Left ventricle myocardium inferior (tissue), 1 donor: ENCODE data around the gene HSD11B2. TPM values are rescaled to one million over a fixed set of nuclear protein-coding genes. Genes with fewer than 3 reads are reported as not detected.

ENCODE experiments used
- DNase-seq: peaks from one replicate; pipeline ENCODE4 v3.0.0-alpha.2; 2020
- H3K27ac ChIP-seq: fragments of 200-600 bp; replicated peaks from 2 replicates; pipeline ENCODE4 v1.8.0; 2021
- H3K27me3 ChIP-seq: fragments of 200-600 bp; 2 replicates; pipeline ENCODE4 v1.8.0; 2021; ENCODE audit warnings: low read depth
- H3K36me3 ChIP-seq: fragments of 200-600 bp; 2 replicates; pipeline ENCODE4 v1.8.0; 2021
- H3K4me1 ChIP-seq: fragments of 200-600 bp; 2 replicates; pipeline ENCODE4 v1.8.0; 2021
- H3K4me3 ChIP-seq: fragments of 200-600 bp; 2 replicates; pipeline ENCODE4 v1.8.0; 2021; ENCODE audit warnings: mild to moderate bottlenecking, moderate library complexity
- H3K9me3 ChIP-seq: fragments of 200-600 bp; replicated peaks from 2 replicates; pipeline ENCODE4 v1.8.0; 2021
- intact Hi-C: fragments of 100-400 bp; cut with micrococcal nuclease; formaldehyde crosslinking; loops from one replicate; pipeline ENCODE4 v1.11.0; 2022
- total RNA-seq: library from RNA; stranded (reverse); fragmentation: NEBNext Ultra II Directional; extraction: Animal tissue kit (Norgen Biotek cat#: 25700); gene quantifications from one replicate; pipeline ENCODE4 v1.2.1, GENCODE V29; 2021
- TF ChIP-seq, protein P1 (sequence below): fragments of 200-600 bp; IDR thresholded peaks from 2 replicates; pipeline ENCODE4 v1.8.0; 2021; ENCODE audit warnings: antibody characterized with exemption, mild to moderate bottlenecking, borderline replicate concordance
- donor health status: DM: no; HTN: yes; CAD: no; lungs with severe emphysema.

Gene HSD11B2
- total RNA-seq, 1 donor from 2014 or later, result 0.99 TPM

DNA sequence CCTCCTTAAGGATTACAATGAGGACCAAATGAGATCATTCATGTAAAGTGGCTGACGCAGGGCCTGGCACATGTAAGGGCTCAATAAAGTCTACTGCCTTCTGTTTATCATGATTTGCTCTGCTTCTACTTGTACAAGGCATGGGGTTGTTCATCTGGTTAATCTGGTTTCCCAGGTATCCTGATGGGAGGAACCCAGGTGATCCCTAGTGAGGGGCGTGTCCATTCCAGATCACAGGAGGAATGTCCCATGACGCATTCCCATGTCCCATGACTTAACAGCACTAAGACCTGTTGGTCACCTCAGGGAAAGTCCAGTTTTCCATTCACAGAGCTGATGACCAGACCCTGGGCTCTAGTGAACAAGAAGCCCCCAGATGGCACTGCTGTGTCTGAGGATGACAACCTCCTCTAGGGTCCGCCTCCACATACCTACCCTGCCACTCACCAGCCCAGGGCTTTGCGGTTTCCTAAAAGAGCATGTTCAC lies 26.1 kb upstream of the HSD11B2 start:
- TF ChIP-seq, protein P1, sequence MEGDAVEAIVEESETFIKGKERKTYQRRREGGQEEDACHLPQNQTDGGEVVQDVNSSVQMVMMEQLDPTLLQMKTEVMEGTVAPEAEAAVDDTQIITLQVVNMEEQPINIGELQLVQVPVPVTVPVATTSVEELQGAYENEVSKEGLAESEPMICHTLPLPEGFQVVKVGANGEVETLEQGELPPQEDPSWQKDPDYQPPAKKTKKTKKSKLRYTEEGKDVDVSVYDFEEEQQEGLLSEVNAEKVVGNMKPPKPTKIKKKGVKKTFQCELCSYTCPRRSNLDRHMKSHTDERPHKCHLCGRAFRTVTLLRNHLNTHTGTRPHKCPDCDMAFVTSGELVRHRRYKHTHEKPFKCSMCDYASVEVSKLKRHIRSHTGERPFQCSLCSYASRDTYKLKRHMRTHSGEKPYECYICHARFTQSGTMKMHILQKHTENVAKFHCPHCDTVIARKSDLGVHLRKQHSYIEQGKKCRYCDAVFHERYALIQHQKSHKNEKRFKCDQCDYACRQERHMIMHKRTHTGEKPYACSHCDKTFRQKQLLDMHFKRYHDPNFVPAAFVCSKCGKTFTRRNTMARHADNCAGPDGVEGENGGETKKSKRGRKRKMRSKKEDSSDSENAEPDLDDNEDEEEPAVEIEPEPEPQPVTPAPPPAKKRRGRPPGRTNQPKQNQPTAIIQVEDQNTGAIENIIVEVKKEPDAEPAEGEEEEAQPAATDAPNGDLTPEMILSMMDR, result no peak
- Histone ChIP-seq H3K36me3 (no peaks in the 10 kb centered on the region), H3K9me3 (no peaks in the 10 kb centered on the region), H3K4me3 (no peak overlapping the region), H3K27me3 (no peaks in the 10 kb centered on the region), H3K4me1 (peaks cover 43% of the 10 kb centered on the region), H3K27ac (peak overlapping the region; percentile 77)
- intact Hi-C loops, result no loop called here
- DNase-seq, result no peak

DNA sequence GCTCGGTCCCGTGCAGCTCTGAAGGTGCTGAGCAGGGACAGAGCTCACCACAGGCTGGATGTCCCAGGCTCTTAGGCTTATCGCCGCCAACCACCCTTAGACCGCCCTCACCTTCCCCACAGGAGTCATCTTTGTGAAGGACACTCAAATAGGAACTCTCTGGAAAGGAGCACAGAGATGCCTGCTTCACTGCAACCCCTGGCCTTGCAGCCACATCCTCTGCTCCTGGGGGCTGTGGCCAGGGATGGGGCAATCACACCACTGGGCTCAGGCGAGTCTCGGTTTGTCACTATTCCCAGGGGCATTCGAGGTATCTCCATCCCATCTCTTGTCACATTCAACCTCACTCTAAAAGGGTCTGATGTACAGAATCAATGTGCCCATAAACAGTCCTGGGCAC lies 25.6 kb upstream of the HSD11B2 start:
- Histone ChIP-seq H3K9me3 (no peaks in the 10 kb centered on the region), H3K27me3 (no peaks in the 10 kb centered on the region), H3K4me1 (peaks cover 42% of the 10 kb centered on the region), H3K36me3 (no peaks in the 10 kb centered on the region), H3K4me3 (no peak overlapping the region), H3K27ac (peak overlapping the region; percentile 77)
- TF ChIP-seq, protein P1, result no peak
- DNase-seq, result no peak
- intact Hi-C loops, result no loop called here

DNA sequence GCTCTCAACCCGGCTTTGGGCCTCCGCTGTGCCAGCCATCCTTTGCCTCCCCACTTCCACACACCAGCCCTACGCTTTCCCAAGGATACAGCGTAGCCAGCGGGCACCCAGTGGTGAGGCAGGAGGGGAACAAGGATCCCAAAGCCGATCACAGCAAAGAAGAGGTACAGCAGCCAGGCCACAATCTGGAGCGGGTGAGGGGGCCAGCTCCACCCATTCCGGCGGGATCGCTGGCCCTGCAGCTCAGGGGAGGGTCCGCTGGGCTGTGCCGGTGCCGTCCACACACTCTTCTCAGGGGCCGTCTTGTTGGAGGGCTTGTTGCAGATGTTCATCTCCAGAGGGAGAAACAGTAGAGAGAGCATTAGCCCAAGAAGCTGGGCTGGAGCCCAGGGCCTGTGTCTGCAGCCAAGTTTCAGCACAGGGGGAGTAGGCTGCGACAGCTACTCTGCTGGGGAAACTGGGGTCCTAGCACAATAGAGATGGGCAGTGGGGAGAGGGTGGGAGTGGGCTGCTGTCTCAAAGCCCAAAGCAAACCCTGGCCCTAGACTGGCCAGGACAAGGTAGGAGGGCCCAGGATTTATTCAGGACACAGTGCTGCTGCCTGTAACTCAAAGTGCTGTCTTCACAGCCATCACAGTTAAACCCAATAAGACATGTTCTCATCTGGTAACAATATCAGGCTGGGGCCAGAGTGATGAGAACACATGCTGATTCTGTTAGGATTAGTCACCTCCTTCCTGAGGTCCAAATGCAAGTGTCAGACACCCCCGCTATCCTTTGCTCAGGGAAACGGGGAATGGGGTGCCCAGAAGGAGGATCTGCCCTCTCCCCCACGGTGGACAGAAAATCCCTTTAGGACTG lies 24.6 kb upstream of the HSD11B2 start:
- Histone ChIP-seq H3K4me3 (no peak overlapping the region), H3K9me3 (no peaks in the 10 kb centered on the region), H3K27ac (peak overlapping the region; percentile 77), H3K27me3 (no peaks in the 10 kb centered on the region), H3K4me1 (peaks cover 42% of the 10 kb centered on the region), H3K36me3 (no peaks in the 10 kb centered on the region)
- no peak for DNase-seq
- TF ChIP-seq, protein P1, result no peak
- intact Hi-C loops, result no loop called here

DNA sequence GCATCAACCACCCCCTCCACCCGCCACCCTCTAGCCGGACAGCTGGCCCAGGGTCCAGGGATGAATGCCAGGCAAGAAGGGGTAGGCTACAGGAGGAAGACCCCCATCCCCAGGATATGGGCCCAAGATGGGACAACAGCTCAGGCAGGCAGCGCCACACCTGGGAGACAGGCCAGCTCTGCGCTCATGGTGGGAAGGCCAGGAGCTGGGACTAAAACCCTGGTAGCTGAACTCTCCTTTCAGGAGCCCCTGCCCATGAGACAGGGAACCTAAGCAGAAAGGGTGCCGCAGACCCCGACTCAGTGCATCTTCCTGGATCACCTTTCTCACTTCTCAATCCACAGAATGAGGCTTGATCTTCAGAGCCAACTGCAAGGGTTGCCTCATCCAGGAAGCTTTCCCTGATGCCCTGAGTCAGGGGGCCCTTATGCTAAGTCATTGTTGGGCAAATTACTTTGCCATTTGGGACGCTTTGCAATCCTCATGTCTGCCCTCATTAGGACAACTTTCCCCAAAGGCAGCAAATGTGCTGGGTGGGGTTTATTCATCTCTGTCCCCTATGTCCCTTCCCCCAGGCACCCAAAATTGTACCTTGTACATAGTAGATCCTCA lies 23.6 kb upstream of the HSD11B2 start:
- peak overlapping the region; percentile 77 for H3K27ac ChIP-seq
- no peaks in the 10 kb centered on the region for H3K9me3 ChIP-seq
- DNase-seq, result no peak
- H3K27me3 ChIP-seq, result no peaks in the 10 kb centered on the region
- intact Hi-C loops, result no loop called here
- H3K36me3 ChIP-seq, result no peaks in the 10 kb centered on the region
- H3K4me3 ChIP-seq, result no peak overlapping the region
- TF ChIP-seq, protein P1, result no peak
- H3K4me1 ChIP-seq, result peaks cover 42% of the 10 kb centered on the region

DNA sequence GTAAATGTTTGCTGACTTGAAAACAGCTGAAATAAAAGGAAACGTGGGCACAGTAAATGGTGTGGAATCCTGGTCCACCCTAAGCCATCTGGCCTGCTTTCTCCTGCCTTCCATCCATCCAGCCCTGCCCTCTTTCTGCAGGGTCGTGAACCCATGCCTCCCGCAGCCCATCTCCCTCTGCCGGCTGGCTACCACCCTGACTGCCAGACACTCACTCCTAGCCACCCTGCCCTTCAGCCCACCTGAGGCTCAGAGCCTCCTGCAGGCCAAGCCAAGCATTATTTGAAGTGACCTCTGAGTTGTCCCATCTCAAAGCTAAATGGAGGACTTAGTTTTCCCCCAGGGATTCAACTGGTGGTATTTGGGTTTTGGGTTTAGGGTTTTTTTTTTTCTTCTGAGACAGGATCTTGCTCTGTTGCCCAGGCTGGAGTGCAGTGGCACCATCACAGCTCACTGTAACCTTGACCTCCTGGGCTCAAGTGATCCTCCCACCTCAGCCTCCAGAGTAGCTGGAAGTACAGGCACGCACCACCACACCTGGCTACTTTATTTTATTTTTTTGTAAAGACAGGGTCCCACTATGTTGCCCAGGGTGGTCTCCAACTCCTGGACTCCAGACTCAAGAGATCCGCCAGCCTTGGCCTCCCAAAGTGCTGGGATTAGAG lies 23.0 kb upstream of the HSD11B2 start:
- intact Hi-C loops, result no loop called here
- Histone ChIP-seq H3K4me1 (peaks cover 42% of the 10 kb centered on the region), H3K4me3 (no peak overlapping the region), H3K36me3 (no peaks in the 10 kb centered on the region), H3K9me3 (no peaks in the 10 kb centered on the region), H3K27ac (no peak overlapping the region), H3K27me3 (no peaks in the 10 kb centered on the region)
- TF ChIP-seq, protein P1, result no peak
- no peak for DNase-seq
